HepG2 (cell line): ENCODE measurements around the gene BCL2L1. TPM values are rescaled to one million over a fixed set of nuclear protein-coding genes. Genes with fewer than 3 reads are reported as not detected.

Experiments
- ATF6 ChIP-seq: sonication (generic); formaldehyde crosslinking; conservative IDR thresholded peaks from 2 replicates; pipeline ENCODE4 v1.4.0; 2020; ENCODE audit warnings: missing genetic modification reagents
- CBFB ChIP-seq: sonication (generic); formaldehyde crosslinking; IDR thresholded peaks from 2 replicates; pipeline ENCODE4 v1.4.0; 2020; ENCODE audit warnings: missing genetic modification reagents
- FOXO4 ChIP-seq: sonication (generic); formaldehyde crosslinking; conservative IDR thresholded peaks from 2 replicates; pipeline ENCODE4 v1.8.1; 2023; ENCODE audit warnings: missing genetic modification reagents
- GLI4 ChIP-seq: sonication (generic); formaldehyde crosslinking; IDR thresholded peaks from 2 replicates; pipeline ENCODE4 v1.5.1; 2020; ENCODE audit warnings: missing genetic modification reagents, mild to moderate bottlenecking, moderate library complexity, borderline replicate concordance
- KDM1A ChIP-seq: IDR thresholded peaks from 2 replicates; pipeline ENCODE4 v1.6.1; 2016; ENCODE audit warnings: missing compliant biosample characterization
- PAF1 ChIP-seq: IDR thresholded peaks from 2 replicates; pipeline ENCODE4 v1.6.1; 2016; ENCODE audit warnings: missing genetic modification reagents, missing compliant biosample characterization
- POGZ ChIP-seq: sonication (generic); formaldehyde crosslinking; IDR thresholded peaks from 2 replicates; pipeline ENCODE4 v1.4.0; 2020; ENCODE audit warnings: mild to moderate bottlenecking, missing genetic modification reagents
- RARG ChIP-seq: sonication (generic); formaldehyde crosslinking; IDR thresholded peaks from 2 replicates; pipeline ENCODE4 v1.4.0; 2020; ENCODE audit warnings: low read depth, mild to moderate bottlenecking, missing genetic modification reagents
- SIX1 ChIP-seq: sonication (generic); formaldehyde crosslinking; IDR thresholded peaks from 2 replicates; pipeline ENCODE4 v1.4.0; 2020; ENCODE audit warnings: missing genetic modification reagents, borderline replicate concordance
- SRSF1 ChIP-seq: fragments of 200-400 bp; formaldehyde crosslinking; optimal IDR thresholded peaks from 2 replicates; pipeline ENCODE3; 2017; ENCODE audit warnings: mild to moderate bottlenecking, low read depth, low read length, moderate library complexity
- TFDP2 ChIP-seq: sonication (generic); formaldehyde crosslinking; IDR thresholded peaks from 2 replicates; pipeline ENCODE4 v1.4.0; 2020; ENCODE audit warnings: missing genetic modification reagents
- THAP9 ChIP-seq: sonication (generic); formaldehyde crosslinking; IDR thresholded peaks from 2 replicates; pipeline ENCODE4; 2020; ENCODE audit warnings: missing genetic modification reagents, mild to moderate bottlenecking, borderline replicate concordance
- ZBED4 ChIP-seq: sonication (generic); formaldehyde crosslinking; IDR thresholded peaks from 2 replicates; pipeline ENCODE4 v1.4.0; 2020; ENCODE audit warnings: missing genetic modification reagents, borderline replicate concordance
- ZMYM4 ChIP-seq: sonication (generic); formaldehyde crosslinking; IDR thresholded peaks from 2 replicates; pipeline ENCODE4 v1.8.1; 2023; ENCODE audit warnings: mild to moderate bottlenecking, missing genetic modification reagents
- ZNF580 ChIP-seq: IDR thresholded peaks from 2 replicates; pipeline ENCODE4 v1.6.1; 2016; ENCODE audit warnings: low read depth, borderline replicate concordance
- polyA plus RNA-seq, 8 experiments: library from polyadenylated mRNA; depleted of rRNA in 3 of 8; stranded (reverse) in 7 of 8; unstranded in 1 of 8; fragments of >200 nt; fragmentation: Illumina TruSeq in 4 of 8; extraction: Trizol in 4 of 8; gene quantifications; 2 replicates each; pipeline versions ENCODE4 v1.2.1 to v1.2.3, GENCODE V29; 2011 to 2016; ENCODE audit warnings: low read depth in 4 of 8, missing spikeins in 1 of 8, mixed read lengths in 1 of 8; ENCODE audit not compliant: insufficient read depth in 1 of 8
- total RNA-seq, 5 experiments: library from RNA; depleted of rRNA; stranded (reverse); fragments of >200 nt; fragmentation: Illumina TruSeq; extraction: Trizol; gene quantifications; 2 replicates each; pipeline ENCODE4 v1.2.3, GENCODE V29; 2016; ENCODE audit warnings: low read depth in 1 of 5

BCL2L1 gene
- total and polyA plus RNA-seq, 2 of the 13 experiments (the other 11 are each of a cell fraction or from before 2014, with no cell fraction given) = 164 to 258 TPM

- TF ChIP-seq ZNF580 (CRISPR knock-in tag) (no peak; the same call in 1 of the 2 replicates), FOXO4 (CRISPR knock-in tag) (0 out of 2 replicates have a peak, but pooled peaks have one; percentile 32), PAF1 (CRISPR knock-in tag) (0 out of 2 replicates have a peak, but pooled peaks have one; percentile 64), ATF6 (0 out of 2 replicates have a peak, but pooled peaks have one; percentile 96), RARG (CRISPR knock-in tag) (no peak), KDM1A (peak; percentile 11), THAP9 (CRISPR knock-in tag) (no peak), CBFB (CRISPR knock-in tag) (0 out of 2 replicates have a peak, but pooled peaks have one; percentile 39), ZMYM4 (CRISPR knock-in tag) (no peak; the same call in none of the 2 replicates), SIX1 (CRISPR knock-in tag) (peak; percentile 51; the same call in 1 of the 2 replicates), POGZ (0 out of 2 replicates have a peak, but pooled peaks have one; percentile 5), SRSF1 (no peak), GLI4 (CRISPR knock-in tag) (no peak; the same call in 1 of the 2 replicates), TFDP2 (CRISPR knock-in tag) (peak; percentile 28; the same call in 1 of the 2 replicates), ZBED4 (CRISPR knock-in tag) (peak; percentile 71; the same call in 1 of the 2 replicates)
Observed at GRCh38 chr20:31663838-31664695, 58.6 kb downstream of the BCL2L1 start (continued).
